Measurements from ENCODE around the gene ELF5.

The ELF5 gene

GRCh38 chr11:34525888-34526657 lies 12.5 kb upstream of the ELF5 start:
- TF ChIP-seq, protein P1, sequence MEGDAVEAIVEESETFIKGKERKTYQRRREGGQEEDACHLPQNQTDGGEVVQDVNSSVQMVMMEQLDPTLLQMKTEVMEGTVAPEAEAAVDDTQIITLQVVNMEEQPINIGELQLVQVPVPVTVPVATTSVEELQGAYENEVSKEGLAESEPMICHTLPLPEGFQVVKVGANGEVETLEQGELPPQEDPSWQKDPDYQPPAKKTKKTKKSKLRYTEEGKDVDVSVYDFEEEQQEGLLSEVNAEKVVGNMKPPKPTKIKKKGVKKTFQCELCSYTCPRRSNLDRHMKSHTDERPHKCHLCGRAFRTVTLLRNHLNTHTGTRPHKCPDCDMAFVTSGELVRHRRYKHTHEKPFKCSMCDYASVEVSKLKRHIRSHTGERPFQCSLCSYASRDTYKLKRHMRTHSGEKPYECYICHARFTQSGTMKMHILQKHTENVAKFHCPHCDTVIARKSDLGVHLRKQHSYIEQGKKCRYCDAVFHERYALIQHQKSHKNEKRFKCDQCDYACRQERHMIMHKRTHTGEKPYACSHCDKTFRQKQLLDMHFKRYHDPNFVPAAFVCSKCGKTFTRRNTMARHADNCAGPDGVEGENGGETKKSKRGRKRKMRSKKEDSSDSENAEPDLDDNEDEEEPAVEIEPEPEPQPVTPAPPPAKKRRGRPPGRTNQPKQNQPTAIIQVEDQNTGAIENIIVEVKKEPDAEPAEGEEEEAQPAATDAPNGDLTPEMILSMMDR (IDR thresholded peaks at IDR 0.05; ENCODE audit: control extremely low read depth, extremely low read depth, low read depth, missing control alignments), result no peak
- no peak for DNase-seq (ENCODE audit: extremely low spot score)
- ChIA-PET CTCF (interaction anchor here (0.9 to 6.2 kb wide), 3 partner anchors 10 to 34 kb away, joined by 3 to 49 read pairs (median 4); partner anchors contain the start of gene ELF5), POLR2A (no interaction called here)

GRCh38 chr11:34525098-34525497 lies 11.5 kb upstream of the ELF5 start:
- TF ChIP-seq, protein P1 (IDR thresholded peaks at IDR 0.05; ENCODE audit: control extremely low read depth, extremely low read depth, low read depth, missing control alignments), result no peak
- no peak for DNase-seq (ENCODE audit: extremely low spot score)
- CTCF ChIA-PET, result interaction anchor here (1.1 to 6.2 kb wide), 2 partner anchors 11 to 12 kb away, joined by 4 to 49 read pairs; partner anchors contain the start of gene ELF5
- POLR2A ChIA-PET, result no interaction called here

GRCh38 chr11:34524696-34525095 lies 11.1 kb upstream of the ELF5 start:
- POLR2A ChIA-PET, result no interaction called here
- DNase-seq (ENCODE audit: extremely low spot score), result no peak
- TF ChIP-seq, protein P1 (IDR thresholded peaks at IDR 0.05; ENCODE audit: control extremely low read depth, extremely low read depth, low read depth, missing control alignments), result no peak
- CTCF ChIA-PET, result interaction anchor here (1.1 to 6.2 kb wide), 3 partner anchors 8 to 36 kb away, joined by 3 to 49 read pairs (median 4); partner anchors contain the start of gene ELF5

DNA sequence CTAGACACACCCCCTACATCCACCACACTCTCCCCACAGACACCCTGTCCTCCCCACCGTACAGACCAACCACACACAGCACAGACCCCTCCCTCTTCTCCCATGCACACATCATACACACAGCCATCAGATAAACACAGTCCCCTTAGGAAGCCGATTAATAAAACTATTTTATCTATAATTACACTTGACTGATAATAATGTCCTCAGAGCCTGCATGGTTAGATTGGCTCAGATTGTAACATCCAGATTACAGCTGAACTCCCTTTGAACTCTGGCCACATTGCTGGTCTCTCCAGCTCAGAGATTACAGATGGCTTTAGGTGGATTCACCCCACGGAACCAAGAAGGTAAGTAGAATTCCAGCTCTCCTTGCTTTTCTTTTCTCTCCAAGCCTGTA lies 9.5 kb upstream of the ELF5 start:
- CTCF ChIA-PET, result interaction anchor here (1.0 to 2.0 kb wide), 2 partner anchors 9 to 10 kb away, joined by 4 to 8 read pairs; partner anchors contain the start of gene ELF5
- no peak for DNase-seq (ENCODE audit: extremely low spot score)
- POLR2A ChIA-PET, result no interaction called here
- TF ChIP-seq, protein P1 (IDR thresholded peaks at IDR 0.05; ENCODE audit: control extremely low read depth, extremely low read depth, low read depth, missing control alignments), result no peak

DNA sequence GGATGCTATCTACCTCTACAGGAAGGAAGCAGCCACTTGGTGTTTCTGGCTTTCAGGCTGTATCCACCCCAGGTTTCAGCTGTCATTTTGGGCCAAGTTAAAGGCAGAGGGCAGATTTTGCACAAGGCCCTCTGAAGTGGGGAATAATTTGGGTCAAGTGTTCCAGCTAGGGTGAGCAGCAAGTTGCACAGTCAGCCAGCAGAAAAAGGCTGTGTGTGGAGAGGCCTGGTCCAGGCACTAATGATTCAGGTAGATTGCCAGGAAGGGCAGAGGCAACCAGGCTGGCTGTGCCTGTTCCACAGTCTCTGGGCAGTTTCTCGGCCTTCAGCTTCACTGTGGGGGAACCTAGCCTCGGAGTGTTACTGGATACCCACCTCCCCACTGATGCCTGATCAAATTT lies 8.6 kb upstream of the ELF5 start:
- POLR2A ChIA-PET, result no interaction called here
- TF ChIP-seq, protein P1 (IDR thresholded peaks at IDR 0.05; ENCODE audit: control extremely low read depth, extremely low read depth, low read depth, missing control alignments), result no peak

DNA sequence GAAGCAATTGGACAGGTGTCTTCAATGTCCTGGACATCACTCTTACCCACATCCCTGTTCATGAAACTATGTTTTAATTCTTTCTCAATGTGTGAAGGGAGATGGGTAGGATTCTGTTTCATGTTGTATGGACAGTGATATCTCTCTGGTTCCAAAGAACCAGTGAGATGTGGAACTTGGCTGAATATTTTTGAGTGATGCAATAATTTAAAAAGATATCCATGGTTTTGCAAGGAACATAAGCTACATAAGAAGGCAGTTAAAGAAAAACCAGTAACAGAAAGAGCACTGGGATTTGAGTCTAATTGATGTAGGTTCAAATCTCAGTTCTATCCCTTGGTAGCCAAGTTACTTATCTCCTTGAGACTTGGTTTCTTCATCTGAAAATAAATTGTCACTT lies 7.7 kb upstream of the ELF5 start:
- ChIA-PET CTCF (interaction anchor here (1.4 kb wide), 1 partner anchor 8 kb away, joined by 4 read pairs; the partner anchor contains the start of gene ELF5), POLR2A (no interaction called here)
- TF ChIP-seq, protein P1 (IDR thresholded peaks at IDR 0.05; ENCODE audit: control extremely low read depth, extremely low read depth, low read depth, missing control alignments), result no peak
- no peak for DNase-seq (ENCODE audit: extremely low spot score)

More for the DNA sequence above, 8.6 kb upstream of the ELF5 start:
- no peak for DNase-seq (ENCODE audit: extremely low spot score)
- CTCF ChIA-PET, result interaction anchor here (1.0 kb wide), 1 partner anchor 9 kb away, joined by 8 read pairs; the partner anchor contains the start of gene ELF5

Measured in GM10248 (cell line).